GM21423 (cell line): ENCODE results near the gene CLEC4A.
"Not testable (repeated sequence)": the region's sequence is repeated elsewhere in the genome, so short reads cannot be mapped to it uniquely, and the experiment has no call there.

Experiments used
- ATAC-seq: cut with Tn5 transposase; IDR thresholded peaks from one replicate; pipeline ENCODE4 v1.9.1; 2021; ENCODE audit warnings: mild to moderate bottlenecking, moderate library complexity; ENCODE audit not compliant: unreplicated experiment

CLEC4A gene

GRCh38 chr12:8123124-8123912 lies at the start of gene CLEC4A:
Gene CLEC4A (plus strand): TSS chr12:8123617. CDS start chr12:8123879, 262 bp downstream.
- no peak for ATAC-seq

DNA sequence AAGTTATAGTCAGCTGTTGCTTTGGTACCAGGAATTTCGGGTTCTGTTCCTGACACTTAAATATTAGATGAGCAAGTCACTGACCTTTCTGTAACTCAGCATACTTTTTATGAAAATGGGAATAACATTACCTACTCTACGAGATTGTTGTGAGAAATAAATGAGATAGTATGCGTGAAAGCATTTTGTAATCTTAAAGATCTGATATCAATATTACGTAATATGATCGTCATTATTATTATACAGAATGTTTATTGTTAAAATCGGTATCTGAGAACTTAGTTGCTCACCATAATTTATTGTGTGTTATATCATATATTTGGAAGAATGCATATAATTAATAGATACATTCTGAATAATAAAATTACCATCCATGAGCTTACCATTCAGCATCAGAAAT lies 47.5 kb upstream of the CLEC4A start:
- ATAC-seq, result no peak

DNA sequence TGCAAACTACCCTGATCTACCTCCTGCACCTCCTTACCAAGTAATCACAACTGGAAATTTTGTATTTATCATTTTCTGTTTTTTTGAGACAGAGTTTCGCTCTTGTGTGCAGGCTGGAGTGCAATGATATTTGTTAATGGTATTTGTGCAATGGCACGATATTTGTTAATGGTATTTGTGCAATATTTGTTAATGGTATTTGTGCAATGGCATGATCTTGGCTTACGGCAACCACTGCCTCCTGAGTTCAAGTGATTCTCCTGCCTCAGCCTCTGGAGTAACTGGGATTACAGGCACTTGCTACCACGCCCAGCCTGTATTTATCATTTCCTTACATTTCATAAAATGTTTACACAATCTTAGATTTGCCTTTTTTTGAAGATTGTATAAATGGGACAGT lies 47.1 kb upstream of the CLEC4A start:
- no peak for ATAC-seq

DNA sequence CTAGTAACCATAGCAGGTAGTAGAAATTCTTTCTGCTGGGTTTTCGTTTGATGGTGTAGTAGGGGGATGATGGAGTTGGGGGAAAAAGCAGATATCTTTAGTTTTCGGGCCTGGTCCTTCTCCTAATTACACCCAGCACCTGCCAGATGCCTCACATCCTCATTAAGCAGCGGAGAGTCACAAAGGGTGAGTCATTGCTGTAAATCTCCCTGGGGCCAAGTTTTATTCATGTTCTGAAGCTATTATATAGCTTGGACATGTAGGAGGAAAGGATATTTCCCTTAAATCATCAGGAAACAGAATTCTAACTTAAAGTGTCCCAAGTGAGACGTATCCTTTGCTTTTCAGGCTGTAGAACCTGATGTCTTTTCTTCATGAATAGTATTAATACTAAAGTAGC lies 46.2 kb upstream of the CLEC4A start:
- ATAC-seq, result no peak

- ATAC-seq, result no peak
Observed at GRCh38 chr12:8078398-8078797, 45.0 kb upstream of the CLEC4A start.

DNA sequence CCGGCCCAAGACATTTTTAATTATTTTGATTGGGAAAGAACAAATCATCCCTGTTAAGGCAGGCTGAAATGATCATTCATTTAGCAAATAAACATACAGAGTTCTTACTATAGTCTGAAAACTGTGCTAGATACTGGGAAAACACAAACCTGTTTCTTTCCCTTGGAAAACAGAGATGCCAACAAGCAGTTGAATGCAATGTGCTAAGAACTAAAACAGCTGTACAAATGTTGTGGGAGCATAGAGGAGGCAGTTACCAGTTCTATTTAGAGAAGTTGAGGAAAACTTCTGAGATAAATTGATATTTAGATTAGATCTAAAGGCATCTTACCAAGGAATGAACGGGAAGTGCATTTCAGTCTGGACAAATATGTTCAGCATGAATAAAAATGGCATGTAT lies 44.5 kb upstream of the CLEC4A start:
- no peak for ATAC-seq

DNA sequence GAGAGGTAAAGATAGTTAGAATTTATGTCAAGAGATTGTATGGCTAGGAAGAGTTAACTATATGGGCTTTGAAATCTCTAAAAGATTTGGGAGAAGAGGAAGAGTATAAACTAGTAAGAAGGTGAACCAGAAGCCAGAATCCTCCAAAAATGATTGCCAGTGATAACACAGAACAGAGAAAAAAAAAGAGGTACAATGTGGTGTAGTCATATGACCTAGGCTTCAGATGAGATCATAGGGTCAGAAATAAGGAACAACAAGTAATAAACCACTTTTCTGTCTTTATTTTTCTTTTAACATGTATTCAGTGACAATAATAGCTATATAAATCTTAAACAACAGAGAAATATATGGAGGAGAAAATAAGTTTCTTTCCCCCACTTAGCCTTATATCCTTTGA lies 43.3 kb upstream of the CLEC4A start:
- ATAC-seq, result no peak

DNA sequence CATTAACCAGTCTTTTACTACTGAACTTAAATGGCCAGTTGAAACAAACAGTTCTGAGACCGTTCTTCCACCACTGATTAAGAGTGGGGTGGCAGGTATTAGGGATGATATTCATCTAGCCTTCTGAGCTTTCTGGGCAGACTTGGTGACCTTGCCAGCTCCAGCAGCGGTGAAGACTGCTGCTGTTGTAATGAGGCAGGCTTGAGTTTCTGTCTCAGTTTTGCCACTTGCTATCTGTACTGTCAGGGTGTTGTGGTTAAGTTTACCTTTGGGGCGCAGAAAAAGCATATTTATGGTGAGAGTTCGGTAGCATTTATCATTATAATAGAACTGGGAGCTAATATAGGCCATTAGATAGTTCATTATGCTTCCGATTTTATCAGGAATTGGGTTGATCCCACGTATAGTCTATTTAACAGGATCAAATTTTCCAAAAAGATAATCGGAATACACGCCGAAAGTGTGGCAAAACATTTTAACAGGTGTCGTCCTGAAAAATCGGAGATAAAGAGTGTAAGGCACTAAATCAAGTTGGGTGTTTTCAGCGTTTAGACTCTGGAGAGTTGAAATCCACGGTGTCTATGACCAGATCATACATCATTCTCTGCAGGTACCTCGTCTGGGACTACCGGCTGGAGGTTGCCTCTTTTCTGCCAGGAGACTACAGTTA lies 42.0 kb upstream of the CLEC4A start:
- ATAC-seq, result no peak

GRCh38 chr12:8082808-8083100 lies 40.7 kb upstream of the CLEC4A start:
- ATAC-seq, result no peak

GRCh38 chr12:8084351-8084750 lies 39.1 kb upstream of the CLEC4A start:
- ATAC-seq, result not testable (repeated sequence)

DNA sequence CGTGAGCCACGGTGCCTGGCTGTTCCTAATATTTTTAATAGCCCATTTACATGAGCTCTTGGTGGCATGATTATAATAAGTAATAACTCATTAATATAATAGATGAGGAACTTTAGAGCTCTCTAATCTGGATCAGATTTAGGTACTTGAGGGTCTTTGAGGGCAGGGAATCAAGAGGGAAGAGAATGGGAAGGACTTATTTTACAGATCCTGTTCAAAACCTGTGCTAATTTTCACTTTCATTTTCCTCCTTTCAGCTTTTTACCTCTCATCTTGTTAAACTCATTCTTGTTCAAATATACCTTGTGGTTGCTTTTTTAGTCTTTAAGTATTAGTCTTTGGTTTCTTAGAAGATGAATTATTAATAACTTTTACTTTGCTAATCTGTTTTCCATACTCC lies 35.8 kb upstream of the CLEC4A start:
- ATAC-seq, result no peak

GRCh38 chr12:8088574-8088973 lies 34.8 kb upstream of the CLEC4A start:
- no peak for ATAC-seq

DNA sequence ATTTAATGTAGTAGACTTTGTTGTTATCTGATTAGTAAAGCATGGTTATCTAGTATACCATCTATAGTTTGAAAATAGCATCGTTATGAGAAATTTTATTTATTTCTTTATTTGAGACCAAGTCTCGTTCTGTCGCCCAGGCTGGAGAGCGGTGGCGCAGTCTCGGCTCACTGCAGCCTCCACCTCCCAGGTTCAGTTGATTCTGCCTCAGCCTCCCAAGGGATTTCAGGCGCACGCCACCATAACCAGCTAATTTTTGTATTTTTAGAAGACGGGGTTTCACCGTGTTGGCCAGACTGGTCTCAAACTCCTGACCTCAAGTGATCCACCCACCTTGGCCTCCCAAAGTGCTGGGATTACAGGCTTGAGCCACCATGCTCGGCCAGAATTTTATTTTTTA lies 34.1 kb upstream of the CLEC4A start:
- not testable (repeated sequence) for ATAC-seq

DNA sequence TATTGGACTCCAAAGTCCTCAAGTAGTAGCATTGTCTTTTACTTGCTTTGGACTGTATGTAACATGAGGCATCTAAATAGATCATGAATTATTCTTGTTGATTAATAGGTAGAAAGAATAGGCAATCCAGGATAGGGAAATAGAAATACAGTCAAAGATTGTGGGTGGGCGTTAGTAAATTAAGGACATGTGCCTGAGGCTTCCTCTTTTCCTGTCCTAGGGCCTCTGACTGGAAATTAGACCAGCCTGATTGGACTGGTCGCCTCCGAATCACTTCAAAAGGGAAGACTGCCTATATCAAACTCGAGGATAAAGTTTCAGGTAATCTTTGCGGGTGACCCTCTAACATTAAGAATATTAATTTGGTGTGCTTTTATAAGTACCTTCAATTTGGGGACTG lies 33.7 kb upstream of the CLEC4A start:
- ATAC-seq, result no peak

- ATAC-seq, result no peak
Observed at GRCh38 chr12:8093291-8093690, 30.1 kb upstream of the CLEC4A start.

GRCh38 chr12:8096281-8096915 lies 27.0 kb upstream of the CLEC4A start:
- ATAC-seq, result no peak

- ATAC-seq, result no peak
Observed at GRCh38 chr12:8099235-8099634, 24.2 kb upstream of the CLEC4A start.

GRCh38 chr12:8108808-8109398 lies 14.5 kb upstream of the CLEC4A start:
- no peak for ATAC-seq

DNA sequence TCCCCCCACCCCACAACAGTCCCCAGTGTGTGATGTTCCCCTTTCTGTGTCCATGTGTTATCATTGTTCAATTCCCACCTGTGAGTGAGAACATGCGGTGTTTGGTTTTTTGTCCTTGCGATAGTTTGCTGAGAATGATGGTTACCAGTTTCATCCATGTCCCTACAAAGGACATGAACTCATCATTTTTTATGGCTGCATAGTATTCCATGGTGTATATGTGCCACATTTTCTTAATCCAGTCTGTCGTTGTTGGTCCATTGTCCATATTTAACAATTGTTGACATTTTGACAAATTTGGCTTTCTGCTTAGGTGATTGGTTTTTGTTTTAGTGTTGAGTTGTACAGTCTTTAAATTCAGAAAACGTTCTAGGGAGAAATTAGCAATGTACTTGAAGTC lies 10.3 kb upstream of the CLEC4A start:
- ATAC-seq, result not testable (repeated sequence)

DNA sequence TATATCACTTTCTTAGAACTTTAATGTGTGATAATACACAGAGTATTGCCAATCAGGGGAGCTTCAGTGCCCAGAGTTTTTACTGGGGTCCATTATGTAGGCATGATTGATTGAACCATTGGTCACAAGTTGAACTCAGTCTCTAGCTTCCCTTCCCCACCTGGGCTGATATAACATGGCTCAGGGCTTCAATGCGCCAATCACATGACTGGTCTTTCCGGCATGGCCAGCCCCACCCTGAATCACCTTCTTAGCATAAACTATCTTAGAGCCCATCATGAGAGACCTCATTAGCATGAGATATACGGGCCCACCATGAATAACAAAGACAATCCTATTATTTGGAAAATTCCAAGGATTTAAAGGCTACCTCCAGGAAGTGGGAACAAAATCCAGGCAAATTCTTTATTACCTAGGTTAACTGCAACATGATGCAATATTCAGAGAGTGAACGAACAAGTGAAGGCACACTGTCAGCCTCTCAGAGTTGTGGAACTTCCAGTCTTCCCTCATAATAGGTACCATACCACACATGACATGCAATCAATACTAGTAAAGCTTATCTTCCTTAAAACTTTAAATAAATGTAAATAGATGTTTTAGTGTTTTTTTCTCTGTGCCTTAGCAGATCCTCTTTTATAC lies 3.2 kb upstream of the CLEC4A start:
- ATAC-seq, result no peak

DNA sequence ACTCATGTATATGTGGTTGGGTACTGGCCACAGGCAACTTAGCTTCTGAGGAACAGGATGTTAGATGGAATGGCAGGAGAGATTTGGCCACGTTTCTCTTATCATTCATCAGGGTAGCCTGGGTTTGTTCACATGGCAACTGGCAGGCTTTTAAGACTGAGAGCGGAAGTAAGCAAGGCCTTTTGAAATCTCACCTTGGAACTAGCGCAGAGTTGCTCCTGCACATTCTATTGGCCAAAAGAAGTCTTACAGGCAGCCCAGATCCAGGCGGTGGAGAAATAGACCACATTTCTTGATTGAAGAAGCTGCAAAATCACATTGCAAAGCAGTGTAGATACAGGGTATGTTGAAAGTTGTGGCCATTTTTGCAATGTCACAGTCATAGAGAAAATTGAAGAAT lies 3.7 kb downstream of the CLEC4A start:
- ATAC-seq, result no peak
